ENCODE measurements around the gene AGBL2.
A peak's percentile ranks its signal among the peaks of the same experiment; 100 is the strongest.
"Not testable (repeated sequence)": the region's sequence is repeated elsewhere in the genome, so short reads cannot be mapped to it uniquely, and the experiment has no call there.

Gene AGBL2

GRCh38 chr11:47715082-47715669, at the start of gene AGBL2:
Gene AGBL2 (minus strand): TSS chr11:47715369. CDS start chr11:47714650, 719 bp downstream.
- peak; percentile 84 to 88 for DNase-seq

DNA sequence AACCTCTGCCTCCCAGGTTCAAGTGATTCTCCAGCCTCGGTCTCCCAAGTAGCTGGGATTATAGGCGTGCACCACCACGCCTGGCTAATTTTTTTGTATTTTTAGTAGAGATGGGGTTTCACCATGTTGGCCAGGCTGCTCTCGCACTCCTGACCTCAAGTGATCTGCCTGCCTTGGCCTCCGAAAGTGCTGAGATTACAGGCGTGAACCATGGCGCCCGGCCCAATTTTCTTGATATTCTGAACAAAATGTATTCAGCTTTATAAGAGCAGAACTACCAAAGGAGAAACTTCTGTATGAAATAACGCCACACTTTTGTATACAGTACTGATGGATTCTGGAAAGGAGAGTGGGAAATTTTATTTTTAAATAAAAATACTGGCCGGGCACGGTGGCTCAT, 44.1 kb upstream of the AGBL2 start:
- not testable (repeated sequence) for DNase-seq

DNA sequence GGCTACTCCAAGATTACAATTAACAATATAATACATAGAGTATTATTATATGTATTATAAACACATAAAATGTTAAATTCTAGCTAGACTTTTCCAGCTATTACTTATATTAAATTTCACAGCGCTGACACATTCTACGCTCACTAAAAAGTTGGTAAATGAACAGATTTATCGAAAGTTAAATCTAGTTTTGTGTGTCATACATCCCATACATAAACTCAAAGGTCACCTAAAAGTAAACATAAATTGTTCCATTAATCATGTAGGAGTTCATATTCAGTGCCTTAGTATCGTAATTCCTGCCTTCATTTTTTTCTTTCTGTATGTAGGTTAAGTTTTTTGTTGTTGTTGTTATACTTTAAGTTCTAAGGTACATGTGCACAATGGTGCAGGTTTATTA, 41.0 kb upstream of the AGBL2 start:
- no peak for DNase-seq

- no peak for DNase-seq
Observed at GRCh38 chr11:47750725-47751124, 35.6 kb upstream of the AGBL2 start.

DNA sequence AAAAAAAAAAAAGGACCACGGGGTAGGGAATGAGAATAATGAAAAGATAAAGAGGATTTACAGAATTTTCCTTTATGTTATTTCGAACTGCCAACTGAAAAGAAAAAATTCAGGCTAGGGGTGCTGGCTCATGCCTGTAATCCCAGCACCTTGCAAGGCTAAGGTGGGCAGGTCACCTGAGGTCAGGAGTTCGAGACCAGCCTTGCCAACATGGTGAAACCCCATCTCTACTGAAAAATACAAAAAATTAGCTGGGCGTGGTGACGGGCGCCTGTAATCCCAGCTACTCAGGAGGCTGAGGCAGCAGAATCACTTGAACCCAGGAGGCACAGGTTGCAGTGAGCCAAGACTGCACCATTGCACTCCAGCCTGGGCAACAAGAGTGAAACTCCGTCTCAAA, 27.3 kb upstream of the AGBL2 start:
- not testable (repeated sequence) for DNase-seq

- not testable (repeated sequence) for DNase-seq
Observed at GRCh38 chr11:47737817-47738216, 22.6 kb upstream of the AGBL2 start.

GRCh38 chr11:47732271-47732670, 17.1 kb upstream of the AGBL2 start:
- DNase-seq = no peak

- DNase-seq = no peak
Observed at GRCh38 chr11:47731475-47731874, 16.3 kb upstream of the AGBL2 start.

GRCh38 chr11:47726878-47727514, 11.8 kb upstream of the AGBL2 start:
- DNase-seq = no peak

DNA sequence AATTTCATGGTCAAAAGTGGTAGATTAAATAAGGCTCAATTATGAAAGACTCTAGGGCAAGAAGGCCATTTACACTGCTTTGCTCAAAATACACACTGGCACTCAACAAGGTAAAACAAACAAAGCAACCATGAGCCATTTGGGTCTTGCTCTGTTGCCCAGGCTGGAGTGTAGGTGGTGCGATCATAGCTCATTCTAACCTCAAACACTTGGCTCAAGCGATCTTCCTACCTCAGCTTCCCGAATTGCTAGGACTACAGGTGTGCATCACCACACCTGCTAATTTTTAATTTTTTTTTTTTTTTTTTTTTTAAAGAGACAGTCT, 10.9 kb upstream of the AGBL2 start:
- DNase-seq = no peak

DNA sequence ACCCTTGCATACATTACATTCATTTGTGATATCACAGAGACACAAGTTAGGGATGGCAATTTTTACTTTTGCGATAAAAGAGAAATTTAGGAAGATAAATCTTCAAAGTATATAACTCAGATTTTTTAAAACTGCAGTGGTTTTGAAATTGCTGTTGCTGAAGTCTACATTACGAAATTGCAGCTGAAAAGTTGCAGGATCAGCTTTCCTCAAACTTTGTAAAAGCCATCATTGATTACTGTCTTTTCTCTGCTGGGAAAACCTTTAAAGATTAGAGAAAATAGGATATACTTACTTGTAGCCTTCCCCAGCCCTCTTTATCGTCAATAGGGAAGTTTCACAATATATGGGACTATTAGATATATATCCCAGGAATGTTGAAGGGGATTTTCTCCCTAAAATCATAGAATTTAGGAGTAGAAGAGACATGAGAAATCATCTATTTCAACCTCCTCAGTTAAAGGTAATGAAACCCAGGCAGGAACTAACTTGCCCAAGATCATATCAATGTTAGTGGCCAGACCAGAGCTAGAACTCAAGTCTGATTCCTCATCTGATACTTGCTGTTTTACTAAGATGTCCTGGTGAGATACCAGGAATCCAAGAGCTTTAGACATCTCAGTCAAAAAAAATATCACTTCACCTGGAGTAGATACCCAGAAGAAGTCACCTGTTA, 10.4 kb upstream of the AGBL2 start:
- DNase-seq = no peak

GRCh38 chr11:47724041-47724729, 9.0 kb upstream of the AGBL2 start:
- DNase-seq = no peak

GRCh38 chr11:47723041-47723440, 7.9 kb upstream of the AGBL2 start:
- DNase-seq = no peak

GRCh38 chr11:47720651-47721050, 5.5 kb upstream of the AGBL2 start:
- DNase-seq = no peak

GRCh38 chr11:47716692-47717091, 1.5 kb upstream of the AGBL2 start:
- no peak for DNase-seq

- peak; percentile 22 to 28 for DNase-seq
Observed at GRCh38 chr11:47714554-47715081, 551 bp downstream of the AGBL2 start.

DNA sequence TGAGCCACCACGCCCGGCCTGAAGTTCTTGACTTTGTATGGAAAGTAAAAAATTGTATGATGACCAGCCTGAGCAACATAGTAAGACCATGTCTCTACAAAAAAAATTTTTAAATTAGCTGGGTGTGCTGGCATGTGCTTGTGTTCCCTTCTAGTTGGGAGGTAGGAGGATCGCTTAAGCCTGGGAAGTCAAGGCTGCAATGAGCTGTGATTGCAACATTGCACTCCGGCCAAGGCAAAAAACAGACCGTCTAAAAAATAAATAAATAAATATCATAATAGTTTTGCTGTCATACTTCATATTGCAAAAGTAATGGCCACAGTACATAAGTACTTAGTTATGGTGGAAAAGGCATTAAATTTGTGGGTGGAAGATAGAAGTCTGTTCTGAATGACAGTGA, 3.4 kb downstream of the AGBL2 start:
- no peak for DNase-seq

- no peak for DNase-seq
Observed at GRCh38 chr11:47711225-47711624, 3.9 kb downstream of the AGBL2 start.

- DNase-seq = not testable (repeated sequence)
Observed at GRCh38 chr11:47707275-47707786, 7.8 kb downstream of the AGBL2 start.

DNA sequence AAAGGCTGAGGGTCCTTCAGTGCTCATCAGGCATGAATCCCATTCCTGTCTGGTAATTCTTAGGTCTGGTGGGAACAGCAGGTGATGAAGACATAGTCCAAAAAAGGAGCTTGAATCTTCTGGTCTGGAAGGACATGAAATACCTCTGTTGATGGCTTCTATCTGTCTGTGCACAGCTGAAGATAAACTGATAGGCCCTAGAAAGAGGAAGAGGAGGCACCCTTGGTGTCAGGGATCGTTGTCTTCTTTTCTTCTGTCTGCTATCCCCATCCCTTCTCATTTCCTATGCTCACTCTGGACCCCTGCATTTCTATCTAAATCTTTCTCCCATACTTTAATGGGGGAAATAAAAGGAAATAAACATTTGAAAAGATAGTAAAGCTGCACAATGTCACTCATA, 9.4 kb downstream of the AGBL2 start:
- DNase-seq = no peak

DNA sequence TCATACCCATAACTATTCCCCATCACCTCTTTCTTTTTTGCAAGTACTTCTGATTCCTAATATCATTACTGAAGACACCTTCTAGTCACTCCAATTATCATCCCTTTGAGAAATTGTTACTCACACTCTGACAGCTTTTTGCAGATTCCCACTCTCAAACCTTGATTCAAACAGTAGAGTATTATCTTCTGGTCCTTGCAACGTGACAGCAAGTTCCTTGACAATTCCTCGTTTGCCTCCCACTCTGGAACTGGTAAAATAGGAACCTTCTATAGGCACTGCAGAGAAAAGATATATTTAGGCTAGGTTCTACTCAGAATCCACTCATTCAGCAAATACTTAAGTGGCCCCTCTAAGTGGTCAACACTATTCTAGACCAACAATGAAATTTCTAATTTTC, 23.2 kb downstream of the AGBL2 start:
- DNase-seq = no peak

- DNase-seq = no peak
Observed at GRCh38 chr11:47689480-47689879, 25.7 kb downstream of the AGBL2 start.

DNA sequence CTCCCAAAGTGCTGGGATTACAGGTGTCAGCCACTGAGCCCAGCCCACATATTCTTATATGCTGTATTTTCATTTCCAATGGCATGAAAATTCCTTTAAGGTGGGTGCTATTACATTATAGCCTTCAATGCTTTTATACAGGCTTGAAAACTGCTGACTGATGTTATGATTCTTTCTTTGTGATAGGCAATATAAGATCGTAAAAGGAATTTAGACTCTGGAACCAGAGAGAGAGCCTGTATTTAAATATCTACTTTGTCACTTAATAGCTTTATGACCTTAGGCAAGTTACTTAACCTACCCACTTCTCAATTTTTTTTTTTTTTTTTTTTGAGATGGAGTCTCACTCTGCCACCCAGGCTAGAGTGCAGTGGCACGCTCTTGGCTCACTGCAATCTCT, 26.2 kb downstream of the AGBL2 start:
- DNase-seq = no peak

Data from activated CD4-positive, alpha-beta T cell treated with anti-CD3 and anti-CD28 coated beads, Interleukin-2, amount 50 U/mL, for 48 hours (primary cell).